Measurements from ENCODE around the gene SOX11. TPM values are rescaled to one million over a fixed set of nuclear protein-coding genes. Genes with fewer than 3 reads are reported as not detected.

SOX11 gene
- total RNA-seq, 5 donors from 2014 or later (not counting 1 experiment from before 2014, with no cell fraction given): not detected

DNA sequence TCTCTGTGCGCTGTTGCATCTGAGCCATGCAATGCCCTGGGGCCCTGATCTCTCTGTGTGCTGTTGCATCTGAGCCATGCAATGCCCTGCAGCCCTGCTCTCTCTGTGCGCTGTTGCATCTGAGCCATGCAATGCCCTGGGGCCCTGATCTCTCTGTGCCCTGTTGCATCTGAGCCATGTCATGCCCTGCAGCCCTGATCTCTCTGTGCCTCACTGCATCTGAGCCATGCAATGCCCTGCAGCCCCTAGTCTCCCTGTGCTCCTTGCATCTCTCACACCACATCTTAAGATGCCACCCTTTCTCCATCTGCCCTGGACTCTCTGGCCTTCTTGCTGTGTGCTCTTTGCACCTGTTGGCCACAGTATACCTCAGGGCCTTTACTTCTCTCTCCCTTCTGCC, 56.2 kb downstream of the SOX11 start:
- peaks cover 0 to 3% of the 10 kb centered on the region in 2 experiments for H3K27me3 ChIP-seq (replicated peaks in 1 of 2; ENCODE audit: control insufficient read depth in 2 of 2, extremely low read depth in 1 of 2, insufficient read depth in 2 of 2, low read length in 1 of 2)
- H3K27me3 Mint-ChIP-seq: no peaks in the 10 kb centered on the region
- no peak overlapping the region for H3K27ac Mint-ChIP-seq
- CTCF ChIA-PET: no interaction called here
- no peaks in the 10 kb centered on the region for H3K4me1 ChIP-seq (ENCODE audit: control insufficient read depth in 1 of 2, extremely low read depth in 1 of 2, insufficient read depth in 2 of 2, low read length in 2 of 2)
- POLR2A ChIA-PET: no interaction called here
- no CpG with 5 or more reads among the region's 2 CpGs for whole genome bisulfite sequencing (ENCODE audit: insufficient coverage)
- no peaks in the 10 kb centered on the region for H3K9me3 ChIP-seq
- peaks cover 0 to 12% (median 3%) of the 10 kb centered on the region in 3 donors for H3K9me3 Mint-ChIP-seq
- no peaks in the 10 kb centered on the region for H3K4me1 Mint-ChIP-seq
- no peak for ATAC-seq (replicated peaks in 1 of 4)
- no peak overlapping the region for H3K4me3 ChIP-seq (ENCODE audit: control insufficient read depth in 1 of 2, extremely low read depth in 1 of 2, low read length in 1 of 2)
- H3K27ac ChIP-seq (ENCODE audit: low read length): no peak overlapping the region
- H3K36me3 ChIP-seq (ENCODE audit: control insufficient read depth in 2 of 2, extremely low read depth in 1 of 2, insufficient read depth in 1 of 2, low read length in 1 of 2): no peaks in the 10 kb centered on the region
- H3K4me3 Mint-ChIP-seq: no peak overlapping the region
- DNase-seq: no peak
- no peaks in the 10 kb centered on the region for H3K36me3 Mint-ChIP-seq

DNA sequence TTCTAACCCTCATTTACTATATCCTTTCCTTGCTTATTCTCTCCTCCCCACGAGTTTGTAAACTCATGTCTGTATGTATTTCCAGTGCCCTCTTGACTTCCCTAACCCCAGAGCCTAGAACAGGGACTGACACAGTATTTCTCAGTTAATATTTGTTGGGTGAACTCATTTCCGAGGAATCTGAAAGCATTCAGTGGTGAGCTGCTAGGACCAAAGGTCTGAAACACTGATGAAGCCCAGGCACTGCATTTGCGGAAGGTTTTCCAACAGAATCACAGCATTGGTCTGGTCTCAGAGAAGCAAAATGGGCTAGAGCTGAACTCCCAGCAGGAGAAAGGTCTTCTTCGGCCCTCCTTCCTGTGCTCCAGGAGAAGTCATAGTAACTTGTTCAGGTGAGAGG, 56.8 kb downstream of the SOX11 start:
- POLR2A ChIA-PET: no interaction called here
- WGBS (ENCODE audit: insufficient coverage): 73% methylated on average over 3 of the region's 4 CpGs

DNA sequence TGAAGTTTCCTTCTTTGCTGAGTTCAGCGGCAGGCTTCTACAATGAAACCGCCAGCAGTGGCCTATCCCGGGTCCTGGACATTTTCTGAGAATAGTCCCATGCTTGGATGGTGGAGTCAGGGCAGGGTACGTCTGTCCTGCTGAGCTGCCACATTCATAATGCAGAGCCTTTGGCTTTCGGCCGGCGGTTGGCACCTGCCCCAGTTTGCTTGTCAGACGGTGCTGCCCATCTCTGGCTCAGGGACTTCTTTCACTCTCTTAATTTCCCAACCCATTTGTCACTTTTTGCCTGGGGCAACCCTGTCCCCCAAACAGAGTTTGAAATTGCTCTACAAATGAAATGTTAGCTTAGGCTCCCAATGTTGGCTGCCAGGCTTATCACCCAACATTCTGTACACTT, 57.2 kb downstream of the SOX11 start:
- DNase-seq (no peak), ATAC-seq (replicated peaks in 1 of 4) (no peak)
- H3K4me3 Mint-ChIP-seq: no peak overlapping the region
- ChIA-PET CTCF (no interaction called here), POLR2A (no interaction called here)
- H3K36me3 Mint-ChIP-seq: no peaks in the 10 kb centered on the region
- H3K27me3 Mint-ChIP-seq: no peaks in the 10 kb centered on the region
- no peak overlapping the region for H3K27ac Mint-ChIP-seq
- peaks cover 0 to 3% of the 10 kb centered on the region in 2 experiments for H3K27me3 ChIP-seq (replicated peaks in 1 of 2; ENCODE audit: control insufficient read depth in 2 of 2, extremely low read depth in 1 of 2, insufficient read depth in 2 of 2, low read length in 1 of 2)
- H3K36me3 ChIP-seq (ENCODE audit: control insufficient read depth in 2 of 2, extremely low read depth in 1 of 2, insufficient read depth in 1 of 2, low read length in 1 of 2): no peaks in the 10 kb centered on the region
- H3K4me3 ChIP-seq (ENCODE audit: control insufficient read depth in 1 of 2, extremely low read depth in 1 of 2, low read length in 1 of 2): no peak overlapping the region
- WGBS (ENCODE audit: insufficient coverage): 88% methylated on average over 7 of the region's 8 CpGs
- no peaks in the 10 kb centered on the region for H3K4me1 Mint-ChIP-seq
- H3K9me3 ChIP-seq: no peaks in the 10 kb centered on the region
- H3K9me3 Mint-ChIP-seq: peaks cover 0 to 12% (median 3%) of the 10 kb centered on the region in 3 donors
- no peaks in the 10 kb centered on the region for H3K4me1 ChIP-seq (ENCODE audit: control insufficient read depth in 1 of 2, extremely low read depth in 1 of 2, insufficient read depth in 2 of 2, low read length in 2 of 2)
- no peak overlapping the region for H3K27ac ChIP-seq (ENCODE audit: low read length)

More for the DNA sequence above, 56.8 kb downstream of the SOX11 start:
- H3K4me1 ChIP-seq (ENCODE audit: control insufficient read depth in 1 of 2, extremely low read depth in 1 of 2, insufficient read depth in 2 of 2, low read length in 2 of 2): no peaks in the 10 kb centered on the region
- peaks cover 0 to 12% (median 3%) of the 10 kb centered on the region in 3 donors for H3K9me3 Mint-ChIP-seq
- H3K36me3 ChIP-seq (ENCODE audit: control insufficient read depth in 2 of 2, extremely low read depth in 1 of 2, insufficient read depth in 1 of 2, low read length in 1 of 2): no peaks in the 10 kb centered on the region
- no peaks in the 10 kb centered on the region for H3K27me3 Mint-ChIP-seq
- CTCF ChIA-PET: no interaction called here
- no peak for ATAC-seq (replicated peaks in 1 of 4)
- H3K27ac ChIP-seq (ENCODE audit: low read length): no peak overlapping the region
- H3K27me3 ChIP-seq (replicated peaks in 1 of 2; ENCODE audit: control insufficient read depth in 2 of 2, extremely low read depth in 1 of 2, insufficient read depth in 2 of 2, low read length in 1 of 2): peaks cover 0 to 3% of the 10 kb centered on the region in 2 experiments
- DNase-seq: no peak
- no peak overlapping the region for H3K4me3 Mint-ChIP-seq
- no peaks in the 10 kb centered on the region for H3K4me1 Mint-ChIP-seq
- no peak overlapping the region for H3K27ac Mint-ChIP-seq
- no peaks in the 10 kb centered on the region for H3K9me3 ChIP-seq
- H3K4me3 ChIP-seq (ENCODE audit: control insufficient read depth in 1 of 2, extremely low read depth in 1 of 2, low read length in 1 of 2): no peak overlapping the region
- H3K36me3 Mint-ChIP-seq: no peaks in the 10 kb centered on the region

Measured in T-cell (primary cell).